Epithelial cell of proximal tubule (primary cell): ENCODE measurements around the gene VIM. TPM values are rescaled to one million over a fixed set of nuclear protein-coding genes. Genes with fewer than 3 reads are reported as not detected.

Experiments
- DNase-seq: peaks from one replicate; pipeline ENCODE4 v3.0.0-alpha.2; 2011; ENCODE audit warnings: low read depth
- H3K4me3 ChIP-seq: 2 replicates; pipeline ENCODE4 v1.5.1; 2011; ENCODE audit warnings: low read depth, mild to moderate bottlenecking, low read length
- total RNA-seq: library from RNA; depleted of rRNA; stranded (reverse); fragments of >200 nt; gene quantifications from 2 replicates; pipeline ENCODE4 v1.2.3, GENCODE V29; 2015
- TF ChIP-seq, protein P1 (sequence below): conservative IDR thresholded peaks from 2 replicates; pipeline ENCODE4 v1.5.1; 2012; ENCODE audit warnings: low read depth, mild to moderate bottlenecking, low read length

The VIM gene
- total RNA-seq, 1 donor from 2014 or later = 4,845 TPM

DNA sequence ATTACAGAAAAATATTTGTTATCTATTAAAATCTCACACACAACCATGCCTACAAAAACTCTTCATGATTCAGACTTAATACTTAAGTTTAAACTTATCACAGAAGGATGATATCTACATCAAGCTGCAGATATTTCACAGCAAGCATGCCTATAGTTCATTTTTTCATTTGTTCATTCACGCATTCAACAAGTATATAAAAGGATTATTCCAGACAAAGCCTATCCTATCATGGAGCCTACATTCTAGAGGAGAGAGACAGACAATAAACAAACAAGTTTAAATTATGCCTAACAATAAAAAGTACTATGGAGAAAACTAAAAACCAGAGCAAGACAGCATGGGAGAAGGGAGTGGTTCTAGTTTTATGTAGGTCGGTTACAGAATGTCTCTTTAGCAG, 37.4 kb upstream of the VIM start:
- no peak overlapping the region for H3K4me3 ChIP-seq
- TF ChIP-seq, protein P1, sequence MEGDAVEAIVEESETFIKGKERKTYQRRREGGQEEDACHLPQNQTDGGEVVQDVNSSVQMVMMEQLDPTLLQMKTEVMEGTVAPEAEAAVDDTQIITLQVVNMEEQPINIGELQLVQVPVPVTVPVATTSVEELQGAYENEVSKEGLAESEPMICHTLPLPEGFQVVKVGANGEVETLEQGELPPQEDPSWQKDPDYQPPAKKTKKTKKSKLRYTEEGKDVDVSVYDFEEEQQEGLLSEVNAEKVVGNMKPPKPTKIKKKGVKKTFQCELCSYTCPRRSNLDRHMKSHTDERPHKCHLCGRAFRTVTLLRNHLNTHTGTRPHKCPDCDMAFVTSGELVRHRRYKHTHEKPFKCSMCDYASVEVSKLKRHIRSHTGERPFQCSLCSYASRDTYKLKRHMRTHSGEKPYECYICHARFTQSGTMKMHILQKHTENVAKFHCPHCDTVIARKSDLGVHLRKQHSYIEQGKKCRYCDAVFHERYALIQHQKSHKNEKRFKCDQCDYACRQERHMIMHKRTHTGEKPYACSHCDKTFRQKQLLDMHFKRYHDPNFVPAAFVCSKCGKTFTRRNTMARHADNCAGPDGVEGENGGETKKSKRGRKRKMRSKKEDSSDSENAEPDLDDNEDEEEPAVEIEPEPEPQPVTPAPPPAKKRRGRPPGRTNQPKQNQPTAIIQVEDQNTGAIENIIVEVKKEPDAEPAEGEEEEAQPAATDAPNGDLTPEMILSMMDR = no peak
- DNase-seq = no peak

DNA sequence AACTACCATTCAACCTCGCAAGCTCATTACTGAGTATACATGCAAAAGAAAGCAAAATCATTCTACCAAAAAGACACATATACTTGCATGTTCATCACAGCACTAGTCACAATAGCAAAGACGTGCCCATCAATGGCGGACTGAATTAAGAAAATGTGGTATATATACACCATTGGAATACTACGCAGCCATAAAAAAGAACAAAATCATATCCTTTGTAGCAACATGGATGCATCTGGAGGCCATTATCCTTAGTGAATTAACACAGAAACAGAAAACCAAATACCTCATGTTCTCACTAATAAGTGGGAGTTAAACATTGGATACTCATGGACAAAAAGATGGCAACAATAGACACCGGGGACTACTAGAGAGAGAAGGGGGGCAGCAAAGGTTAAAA, 33.0 kb upstream of the VIM start:
- no peak overlapping the region for H3K4me3 ChIP-seq
- no peak for DNase-seq
- TF ChIP-seq, protein P1 = no peak

DNA sequence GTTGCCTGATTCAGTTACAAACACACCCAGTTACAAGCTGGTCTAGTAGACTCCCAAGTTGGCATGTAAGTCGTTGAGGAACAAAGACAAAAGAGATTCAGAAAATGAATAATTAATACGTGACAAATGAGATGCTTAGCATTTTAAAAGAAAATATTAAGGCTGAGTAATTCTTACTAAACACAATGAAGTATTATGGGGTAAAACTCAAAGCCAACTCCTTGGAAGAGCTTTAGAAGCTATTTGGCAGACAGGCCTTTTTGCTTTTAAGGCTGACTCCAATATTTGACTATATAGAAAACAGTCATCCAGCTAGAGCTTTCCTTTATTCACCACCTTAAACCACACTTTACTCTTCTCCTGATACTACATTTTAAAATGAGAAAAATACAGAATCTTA, 32.0 kb upstream of the VIM start:
- DNase-seq = no peak
- TF ChIP-seq, protein P1 = no peak
- H3K4me3 ChIP-seq = no peak overlapping the region

DNA sequence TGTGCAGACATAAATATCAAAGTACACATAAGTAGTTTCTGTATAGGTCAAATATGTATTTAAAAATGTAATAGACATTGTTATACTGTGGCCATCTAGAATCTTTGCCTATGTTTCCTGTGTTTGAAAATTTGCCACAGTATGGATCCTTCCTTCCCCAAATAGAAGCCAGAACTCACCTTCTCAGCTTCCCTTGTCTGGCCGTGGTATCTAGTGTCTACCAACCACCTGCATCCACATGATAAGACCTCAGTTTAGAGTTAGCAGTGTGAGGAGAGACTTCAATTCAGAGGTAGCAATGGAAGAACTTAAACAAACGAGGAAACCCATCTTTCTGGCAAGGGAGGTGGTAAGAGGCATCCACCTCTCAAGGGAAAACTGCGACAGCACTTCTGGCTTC, 31.5 kb upstream of the VIM start:
- TF ChIP-seq, protein P1 = no peak
- DNase-seq = no peak
- H3K4me3 ChIP-seq = no peak overlapping the region

DNA sequence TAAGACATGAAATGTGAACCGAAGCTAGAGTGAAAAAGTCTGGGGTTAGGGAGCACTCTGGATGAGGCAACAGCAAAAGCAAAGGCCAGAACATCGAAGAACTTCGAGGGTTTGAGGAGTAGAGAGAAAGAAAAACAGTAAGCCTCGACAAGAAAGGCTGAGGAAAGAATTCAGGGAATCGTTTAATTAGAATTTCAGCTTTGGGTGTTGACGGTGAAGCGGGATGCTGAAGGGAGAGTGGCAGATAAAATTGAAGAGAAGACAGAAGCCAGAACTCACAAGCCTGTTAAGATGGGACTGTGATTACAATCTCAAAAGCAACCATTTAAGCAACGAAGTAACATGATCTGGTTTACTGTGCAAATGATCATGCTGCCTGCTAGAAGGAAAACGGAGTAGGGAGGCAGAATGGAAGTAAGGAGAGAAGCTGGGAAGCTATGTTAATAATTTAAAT, 28.7 kb upstream of the VIM start:
- no peak for DNase-seq
- TF ChIP-seq, protein P1 = no peak
- peak overlapping the region; percentile 68 for H3K4me3 ChIP-seq

DNA sequence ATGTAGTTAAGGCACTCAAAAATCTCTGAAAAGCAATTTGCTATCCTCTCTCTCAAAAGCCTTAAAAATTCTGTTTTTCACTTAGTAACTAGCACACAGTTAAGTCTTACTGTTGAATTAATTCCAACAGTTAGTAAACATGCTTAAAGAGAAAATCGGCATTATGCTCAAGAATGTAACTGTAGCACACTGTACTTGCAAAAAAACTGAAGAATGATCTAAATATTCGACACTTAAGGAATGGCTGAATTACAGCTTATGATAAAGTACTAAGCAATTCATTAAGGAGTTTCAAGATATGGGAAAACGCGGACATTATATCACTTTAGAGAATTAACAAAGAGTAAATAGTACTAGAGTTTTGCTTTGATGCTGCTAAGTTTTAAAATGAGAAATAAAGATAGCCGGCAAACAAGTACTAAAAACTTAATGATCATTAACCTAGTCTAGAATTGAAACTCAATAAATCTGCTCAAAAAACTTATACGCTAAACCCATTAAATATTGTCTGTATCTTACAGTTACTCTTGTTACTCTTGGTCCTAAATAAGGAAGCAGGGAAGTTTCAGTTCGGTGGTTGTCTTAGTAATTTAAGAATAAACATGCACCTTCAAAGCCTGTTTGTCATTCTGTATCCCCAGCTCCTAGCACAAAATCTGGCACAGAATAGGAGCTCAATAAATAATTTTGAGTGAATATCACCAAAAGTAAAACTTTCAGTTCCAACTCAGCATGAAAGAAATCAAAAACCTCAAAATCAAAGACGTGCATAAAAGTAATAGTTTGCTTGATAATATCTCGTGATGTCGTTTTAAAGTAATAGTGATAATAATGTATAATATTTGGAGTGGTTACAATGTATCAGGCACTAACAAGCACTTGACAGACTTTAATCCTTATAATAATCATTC, 27.8 kb upstream of the VIM start:
- DNase-seq = no peak
- TF ChIP-seq, protein P1 = no peak
- H3K4me3 ChIP-seq = peak overlapping the region; percentile 68
